ENCODE results near the gene VCP. TPM values are rescaled to one million over a fixed set of nuclear protein-coding genes. Genes with fewer than 3 reads are reported as not detected.

The VCP gene
- total RNA-seq, result 196 and 280 TPM in 2 replicates

GRCh38 chr9:35072461-35073278 lies at the start of gene VCP:
TSS of gene VCP (minus strand) at chr9:35072625. CDS start at chr9:35072353, 272 bp downstream.

GRCh38 chr9:35115680-35116538 lies 43.5 kb upstream of the VCP start, which contains the start of gene ATOSB:
TSS of gene ATOSB (minus strand) at chr9:35115862. CDS start at chr9:35108274, 7,588 bp downstream.

GRCh38 chr9:35102769-35103659 lies 30.6 kb upstream of the VCP start, which contains the start of gene STOML2:
TSS of gene STOML2 (minus strand) at chr9:35103131. CDS start at chr9:35103094, 37 bp downstream.

GRCh38 chr9:35096035-35096849 lies 23.8 kb upstream of the VCP start, which contains the start of gene PIGO:
TSS of gene PIGO (minus strand) at chr9:35096591. CDS start at chr9:35095565, 1,026 bp downstream.

GRCh38 chr9:35079426-35080341 lies 7.3 kb upstream of the VCP start, which contains the start of gene FANCG:
TSS of gene FANCG (minus strand) at chr9:35079942. CDS start at chr9:35079524, 418 bp downstream.

Other genes with a start within 250 kb of the VCP start
- gene PHF24, start 114.3 kb downstream of the VCP start, total RNA-seq, result under 0.01 TPM in 1 of 2 replicates, not detected in the other
- 15.5 and 17.2 TPM in 2 replicates for gene DNAJB5, start 82.9 kb downstream of the VCP start, total RNA-seq
- gene FANCG, start 7.3 kb upstream of the VCP start, total RNA-seq, result 13.7 and 56.7 TPM in 2 replicates
- gene PIGO, start 24.0 kb upstream of the VCP start, total RNA-seq, result 27.8 and 29.3 TPM in 2 replicates
- gene STOML2, start 30.5 kb upstream of the VCP start, total RNA-seq, result 157 and 232 TPM in 2 replicates
- gene ATOSB, start 43.2 kb upstream of the VCP start, total RNA-seq, result 20.7 and 24.0 TPM in 2 replicates
- 20.0 and 22.4 TPM in 2 replicates for gene UNC13B, start 89.4 kb upstream of the VCP start, total RNA-seq